Endodermal cell (in vitro differentiated cells): ENCODE data around the gene KIF26B. TPM values are rescaled to one million over a fixed set of nuclear protein-coding genes. Genes with fewer than 3 reads are reported as not detected.
"Not testable (repeated sequence)": the region's sequence is repeated elsewhere in the genome, so short reads cannot be mapped to it uniquely, and the experiment has no call there.

ENCODE experiments used
- DNase-seq: peaks from one replicate; pipeline ENCODE4 v3.0.0-alpha.2; 2017
- H3K27ac ChIP-seq: 2 replicates; pipeline ENCODE4 v1.5.1; 2013; ENCODE audit warnings: mild to moderate bottlenecking, low read depth, low read length, moderate library complexity
- H3K27me3 ChIP-seq: 2 replicates; pipeline ENCODE4 v1.6.1; 2013; ENCODE audit warnings: mild to moderate bottlenecking, low read length, moderate library complexity; ENCODE audit not compliant: insufficient read depth, control insufficient read depth, poor library complexity, severe bottlenecking
- H3K36me3 ChIP-seq: 2 replicates; pipeline ENCODE4 v1.7.0; 2013; ENCODE audit warnings: mild to moderate bottlenecking, low read length, moderate library complexity; ENCODE audit not compliant: control insufficient read depth, insufficient read depth
- H3K4me1 ChIP-seq: one replicate; pipeline ENCODE4 v1.7.0; 2013; ENCODE audit warnings: low read length; ENCODE audit not compliant: control insufficient read depth, insufficient read depth
- H3K4me3 ChIP-seq: 2 replicates; pipeline ENCODE4 v1.5.1; 2013; ENCODE audit warnings: mild to moderate bottlenecking, low read length, moderate library complexity
- H3K9ac ChIP-seq: 2 replicates; pipeline ENCODE4 v1.6.1; 2013; ENCODE audit warnings: mild to moderate bottlenecking, low read length, moderate library complexity; ENCODE audit not compliant: poor library complexity, severe bottlenecking; ENCODE audit errors: extremely low read depth
- H3K9me3 ChIP-seq: 2 replicates; pipeline ENCODE4 v1.6.1; 2013; ENCODE audit warnings: mild to moderate bottlenecking, low read length, moderate library complexity; ENCODE audit not compliant: control insufficient read depth
- H3K27ac Mint-ChIP-seq: 2 replicates; pipeline ENCODE4 v1.8.0; 2020; ENCODE audit warnings: mixed read lengths
- H3K27me3 Mint-ChIP-seq: 2 replicates; pipeline ENCODE4 v1.8.0; 2021; ENCODE audit warnings: mild to moderate bottlenecking, mixed read lengths; ENCODE audit not compliant: insufficient read depth
- H3K36me3 Mint-ChIP-seq: 2 replicates; pipeline ENCODE4 v1.8.0; 2020; ENCODE audit warnings: low read depth, mixed read lengths
- H3K4me1 Mint-ChIP-seq: 2 replicates; pipeline ENCODE4 v1.8.0; 2020; ENCODE audit warnings: mixed read lengths
- H3K4me3 Mint-ChIP-seq: 2 replicates; pipeline ENCODE4 v1.8.0; 2020; ENCODE audit warnings: mild to moderate bottlenecking, moderate library complexity, mixed read lengths
- H3K9me3 Mint-ChIP-seq: 2 replicates; pipeline ENCODE4 v1.8.0; 2020; ENCODE audit warnings: mild to moderate bottlenecking, mixed read lengths
- whole genome bisulfite sequencing, 2 experiments: methylation state at CpG; one replicate each; pipeline versions ENCODE4 v1.1.5 to v1.1.7; 2013; ENCODE audit warnings: missing lambda C conversion rate in 2 of 2, mixed read lengths in 1 of 2; ENCODE audit not compliant: insufficient coverage in 1 of 2, insufficient read length in 1 of 2; 5-methylcytosine and 5-hydroxymethylcytosine counted together
- total RNA-seq, 2 donors: library from RNA; stranded (reverse); fragmentation: NEBNext Ultra II Directional in 1 of 2; extraction: Animal tissue kit (Norgen Biotek cat#: 25700) in 1 of 2; gene quantifications; 2 replicates in 1 of 2; 3 replicates in 1 of 2; pipeline ENCODE4 v1.2.1, GENCODE V29; 2021
- TF ChIP-seq, protein P1 (sequence below): fragments of 200-600 bp; sonication (generic); conservative IDR thresholded peaks from 2 replicates; pipeline ENCODE4 v1.5.0; 2021; ENCODE audit warnings: antibody characterized with exemption, mild to moderate bottlenecking

The KIF26B gene
- total RNA-seq, 2 donors from 2014 or later = 12.3 to 21.0 TPM

DNA sequence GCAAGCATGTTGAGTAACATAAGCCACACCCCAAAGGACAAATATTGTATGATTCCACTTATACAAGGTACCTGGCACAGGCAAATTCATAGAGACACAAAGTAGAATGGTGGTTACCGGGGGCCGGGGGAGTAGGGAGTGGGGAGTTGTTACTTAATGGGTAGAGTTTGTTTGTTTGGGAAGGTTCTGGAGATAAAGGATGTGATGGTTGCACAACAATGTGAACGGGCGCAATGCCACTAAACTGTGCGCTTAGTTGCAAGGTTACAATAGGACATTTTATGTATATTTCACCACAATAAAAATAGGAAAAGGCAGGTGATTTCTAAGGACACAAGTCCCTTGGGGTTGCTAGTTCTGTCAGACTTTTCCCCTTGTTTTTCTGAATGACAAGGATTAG, 516.6 kb downstream of the KIF26B start:
- no peaks in the 10 kb centered on the region for H3K36me3 ChIP-seq
- 97% methylated on average over 2 of the region's 5 CpGs; no CpG with 5 or more reads in 1 of the 2 experiments for WGBS, 2 experiments
- no peak overlapping the region for H3K27ac ChIP-seq
- H3K27me3 ChIP-seq = no peaks in the 10 kb centered on the region
- no peaks in the 10 kb centered on the region for H3K27me3 Mint-ChIP-seq
- no peak overlapping the region for H3K9ac ChIP-seq
- peaks cover 4% of the 10 kb centered on the region for H3K9me3 Mint-ChIP-seq
- no peaks in the 10 kb centered on the region for H3K9me3 ChIP-seq
- no peaks in the 10 kb centered on the region for H3K4me1 ChIP-seq
- peaks cover 7% of the 10 kb centered on the region for H3K36me3 Mint-ChIP-seq
- H3K27ac Mint-ChIP-seq = no peak overlapping the region
- TF ChIP-seq, protein P1, sequence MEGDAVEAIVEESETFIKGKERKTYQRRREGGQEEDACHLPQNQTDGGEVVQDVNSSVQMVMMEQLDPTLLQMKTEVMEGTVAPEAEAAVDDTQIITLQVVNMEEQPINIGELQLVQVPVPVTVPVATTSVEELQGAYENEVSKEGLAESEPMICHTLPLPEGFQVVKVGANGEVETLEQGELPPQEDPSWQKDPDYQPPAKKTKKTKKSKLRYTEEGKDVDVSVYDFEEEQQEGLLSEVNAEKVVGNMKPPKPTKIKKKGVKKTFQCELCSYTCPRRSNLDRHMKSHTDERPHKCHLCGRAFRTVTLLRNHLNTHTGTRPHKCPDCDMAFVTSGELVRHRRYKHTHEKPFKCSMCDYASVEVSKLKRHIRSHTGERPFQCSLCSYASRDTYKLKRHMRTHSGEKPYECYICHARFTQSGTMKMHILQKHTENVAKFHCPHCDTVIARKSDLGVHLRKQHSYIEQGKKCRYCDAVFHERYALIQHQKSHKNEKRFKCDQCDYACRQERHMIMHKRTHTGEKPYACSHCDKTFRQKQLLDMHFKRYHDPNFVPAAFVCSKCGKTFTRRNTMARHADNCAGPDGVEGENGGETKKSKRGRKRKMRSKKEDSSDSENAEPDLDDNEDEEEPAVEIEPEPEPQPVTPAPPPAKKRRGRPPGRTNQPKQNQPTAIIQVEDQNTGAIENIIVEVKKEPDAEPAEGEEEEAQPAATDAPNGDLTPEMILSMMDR = no peak
- H3K4me3 Mint-ChIP-seq = no peak overlapping the region
- H3K4me1 Mint-ChIP-seq = no peaks in the 10 kb centered on the region
- H3K4me3 ChIP-seq = no peak overlapping the region
- peak; percentile 3 for DNase-seq

DNA sequence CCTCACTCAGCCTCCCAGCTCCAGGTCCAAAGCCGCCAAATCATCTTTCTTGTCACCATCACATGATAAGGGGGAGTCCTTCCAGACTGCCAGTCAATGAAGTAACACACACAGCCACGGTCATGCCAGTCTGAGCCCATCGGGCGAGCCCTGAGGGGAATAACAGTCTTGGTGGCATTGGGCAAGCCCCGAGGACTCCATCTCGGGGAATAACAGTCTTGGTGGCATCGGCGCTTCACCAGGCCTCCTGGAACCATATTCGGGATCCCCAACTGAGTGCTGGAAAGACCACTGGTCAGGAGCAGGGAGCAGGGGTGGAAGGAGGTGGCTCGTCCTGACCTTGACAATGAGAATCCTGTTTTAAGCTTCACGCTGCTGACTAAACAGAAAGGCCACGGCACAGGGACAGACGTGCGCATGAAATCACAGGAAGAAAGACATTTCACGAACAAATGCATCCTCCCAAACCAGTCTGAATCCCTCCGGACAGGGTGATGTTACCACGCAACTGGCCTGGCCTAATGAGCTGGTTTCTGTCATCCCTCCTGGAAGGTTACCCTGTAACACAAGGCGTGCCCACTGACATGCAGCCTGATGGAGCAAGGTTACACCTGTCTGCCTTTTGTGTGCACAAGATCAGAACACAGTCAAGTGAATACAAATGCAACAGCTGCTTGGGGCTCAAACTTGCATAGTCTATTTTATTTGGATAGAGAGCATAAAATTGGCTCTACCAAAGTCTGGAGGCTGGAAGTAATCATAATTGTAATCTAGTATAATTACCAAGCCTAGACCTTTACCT, 517.4 kb downstream of the KIF26B start:
- no peaks in the 10 kb centered on the region for H3K4me1 ChIP-seq
- no peak overlapping the region for H3K9ac ChIP-seq
- H3K9me3 ChIP-seq = no peaks in the 10 kb centered on the region
- WGBS, 2 experiments = 96% methylated on average over 17 to 18 of the region's 18 CpGs
- H3K36me3 ChIP-seq = no peaks in the 10 kb centered on the region
- Mint-ChIP-seq H3K36me3 (peaks cover 10% of the 10 kb centered on the region), H3K27me3 (no peaks in the 10 kb centered on the region), H3K27ac (no peak overlapping the region), H3K4me3 (no peak overlapping the region), H3K4me1 (no peaks in the 10 kb centered on the region), H3K9me3 (peaks cover 4% of the 10 kb centered on the region)
- H3K27ac ChIP-seq = no peak overlapping the region
- DNase-seq = peak; percentile 28
- H3K27me3 ChIP-seq = no peaks in the 10 kb centered on the region
- TF ChIP-seq, protein P1 = no peak
- no peak overlapping the region for H3K4me3 ChIP-seq

DNA sequence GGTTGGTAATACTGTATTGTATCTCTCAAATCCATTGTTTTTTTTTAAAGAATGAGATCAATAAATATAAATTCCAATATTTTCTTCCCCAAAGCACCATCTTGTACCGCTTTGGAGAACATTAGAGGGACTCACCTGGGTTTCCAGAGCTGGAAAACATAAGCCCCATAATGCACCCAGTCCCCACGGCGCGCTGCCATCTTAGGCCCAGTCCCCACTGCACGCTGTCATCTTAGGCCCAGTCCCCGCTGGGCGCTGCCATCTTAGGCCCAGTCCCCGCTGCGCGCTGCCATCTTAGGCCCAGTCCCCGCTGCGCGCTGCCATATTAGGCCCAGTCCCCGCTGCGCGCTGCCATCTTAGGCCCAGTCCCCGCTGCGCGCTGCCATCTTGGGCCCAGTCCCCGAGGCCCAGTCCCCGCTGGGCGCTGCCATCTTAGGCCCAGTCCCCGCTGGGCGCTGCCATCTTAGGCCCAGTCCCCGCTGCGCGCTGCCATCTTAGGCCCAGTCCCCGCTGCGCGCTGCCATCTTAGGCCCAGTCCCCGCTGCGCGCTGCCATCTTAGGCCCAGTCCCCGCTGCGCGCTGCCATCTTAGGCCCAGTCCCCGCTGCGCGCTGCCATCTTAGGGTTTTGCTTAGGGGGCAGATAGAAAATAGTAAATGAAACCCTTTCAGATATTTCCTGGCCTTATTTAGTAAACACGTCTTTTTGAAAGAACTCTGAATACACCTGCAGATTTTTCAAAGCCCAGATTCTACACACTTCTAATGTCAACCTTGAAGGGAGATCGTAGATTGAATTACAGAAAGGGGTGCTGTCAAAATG, 518.3 kb downstream of the KIF26B start:
- not testable (repeated sequence) for H3K27me3 ChIP-seq, H3K4me1 Mint-ChIP-seq, H3K27me3 Mint-ChIP-seq, H3K27ac Mint-ChIP-seq, H3K4me3 Mint-ChIP-seq, H3K9me3 Mint-ChIP-seq, H3K4me3 ChIP-seq, H3K9ac ChIP-seq, H3K9me3 ChIP-seq, H3K36me3 ChIP-seq, H3K4me1 ChIP-seq
- peak; percentile 10 for DNase-seq
- WGBS, 2 experiments = 89 to 93% methylated on average over 7 to 29 of the region's 41 CpGs
- peaks cover 10% of the 10 kb centered on the region for H3K36me3 Mint-ChIP-seq
- peak overlapping the region; percentile 10 for H3K27ac ChIP-seq
